ENCODE measurements around the gene GAGE1.

The GAGE1 gene

GRCh38 chrX:49618574-49618973 is 19.8 kb downstream of the GAGE1 start:
- Histone ChIP-seq H3K4me3 (ENCODE audit: low read depth, low read length) (no peak overlapping the region), H3K36me3 (replicated peaks) (no peaks in the 10 kb centered on the region), H3K27me3 (replicated peaks) (no peaks in the 10 kb centered on the region), H3K27ac (no peak overlapping the region)
- TF ChIP-seq CTCF (IDR thresholded peaks at IDR 0.05; ENCODE audit: low read depth, low read length, missing control alignments), result no peak
- in situ Hi-C loops (cut with HindIII; ENCODE audit: low pct_ligation_motif_present, low sequenced_read_pairs), result no loop called here
- no peak for DNase-seq

- Histone ChIP-seq H3K27me3 (replicated peaks) (no peaks in the 10 kb centered on the region), H3K27ac (no peak overlapping the region), H3K4me3 (ENCODE audit: low read depth, low read length) (no peak overlapping the region), H3K36me3 (replicated peaks) (no peaks in the 10 kb centered on the region)
- peak; percentile 39 for TF ChIP-seq CTCF (IDR thresholded peaks at IDR 0.05; ENCODE audit: low read depth, low read length, missing control alignments)
- in situ Hi-C loops (cut with HindIII; ENCODE audit: low pct_ligation_motif_present, low sequenced_read_pairs), result no loop called here
- DNase-seq, result no peak
These were observed 28.4 kb downstream of the GAGE1 start for GRCh38 chrX:49627086-49627777.

- in situ Hi-C loops (cut with HindIII; ENCODE audit: low pct_ligation_motif_present, low sequenced_read_pairs), result no loop called here
- no peak for TF ChIP-seq CTCF (IDR thresholded peaks at IDR 0.05; ENCODE audit: low read depth, low read length, missing control alignments)
- H3K4me3 ChIP-seq (ENCODE audit: low read depth, low read length), result no peak overlapping the region
- H3K27ac ChIP-seq, result no peak overlapping the region
- no peaks in the 10 kb centered on the region for H3K27me3 ChIP-seq (replicated peaks)
- no peaks in the 10 kb centered on the region for H3K36me3 ChIP-seq (replicated peaks)
- DNase-seq, result no peak
These were observed 46.3 kb downstream of the GAGE1 start for GRCh38 chrX:49644991-49645637.

GRCh38 chrX:49656533-49656932 is 57.7 kb downstream of the GAGE1 start:
- Histone ChIP-seq H3K27me3 (replicated peaks) (no peaks in the 10 kb centered on the region), H3K27ac (no peak overlapping the region), H3K4me3 (ENCODE audit: low read depth, low read length) (no peak overlapping the region), H3K36me3 (replicated peaks) (no peaks in the 10 kb centered on the region)
- in situ Hi-C loops (cut with HindIII; ENCODE audit: low pct_ligation_motif_present, low sequenced_read_pairs), result no loop called here
- DNase-seq, result no peak
- no peak for TF ChIP-seq CTCF (IDR thresholded peaks at IDR 0.05; ENCODE audit: low read depth, low read length, missing control alignments)
